IMR-90 (cell line): ENCODE results near the gene DHRSX.
"Not testable (repeated sequence)": the region's sequence is repeated elsewhere in the genome, so short reads cannot be mapped to it uniquely, and the experiment has no call there.

Experiments
- BHLHE40 ChIP-seq: fragments of 150-350 bp; IDR thresholded peaks from 2 replicates; pipeline ENCODE4 v1.6.1; 2016; ENCODE audit warnings: mild to moderate bottlenecking, low read depth, low read length
- CTCF ChIP-seq: conservative IDR thresholded peaks from 2 replicates; pipeline ENCODE4 v1.5.1; 2012; ENCODE audit warnings: mild to moderate bottlenecking, low read depth, low read length, improper control_type of control experiment
- ELK1 ChIP-seq: fragments of 150-350 bp; IDR thresholded peaks from 2 replicates; pipeline ENCODE4 v1.6.1; 2016; ENCODE audit warnings: low read depth, mild to moderate bottlenecking, low read length, moderate library complexity, borderline replicate concordance
- FOS ChIP-seq: fragments of 150-350 bp; IDR thresholded peaks from 2 replicates; pipeline ENCODE4 v1.6.1; 2016; ENCODE audit warnings: low read depth, low read length
- MAZ ChIP-seq: IDR thresholded peaks from 2 replicates; pipeline ENCODE4 v1.6.1; 2012; ENCODE audit warnings: low read depth, mild to moderate bottlenecking, low read length, improper control_type of control experiment, moderate library complexity, borderline replicate concordance
- MXI1 ChIP-seq: IDR thresholded peaks from 2 replicates; pipeline ENCODE4 v1.6.1; 2012; ENCODE audit warnings: low read depth, mild to moderate bottlenecking, low read length, moderate library complexity, borderline replicate concordance
- POLR2A ChIP-seq: IDR thresholded peaks from 2 replicates; pipeline ENCODE4 v1.6.1; 2012; ENCODE audit warnings: mild to moderate bottlenecking, low read depth, low read length
- RAD21 ChIP-seq: IDR thresholded peaks from 2 replicates; pipeline ENCODE4 v1.6.1; 2012; ENCODE audit warnings: low read length, improper control_type of control experiment
- RFX5 ChIP-seq: IDR thresholded peaks from 2 replicates; pipeline ENCODE4 v1.8.0; 2012; ENCODE audit warnings: low read depth, mild to moderate bottlenecking, low read length, moderate library complexity
- USF2 ChIP-seq: fragments of 150-350 bp; IDR thresholded peaks from 2 replicates; pipeline ENCODE4 v1.6.1; 2017; ENCODE audit warnings: mild to moderate bottlenecking, antibody characterized with exemption, low read length, low read depth

GRCh38 chrX:2350703-2351102 lies 150.1 kb downstream of the DHRSX start:
- not testable (repeated sequence) for TF ChIP-seq CTCF, ELK1, RAD21, POLR2A, MXI1, MAZ, BHLHE40, FOS, RFX5, USF2
